Measurements from ENCODE around the gene MAPRE3. TPM values are rescaled to one million over a fixed set of nuclear protein-coding genes. Genes with fewer than 3 reads are reported as not detected.

The MAPRE3 gene
- total RNA-seq, 2 experiments from 2014 or later, result 3.4 to 4.5 TPM

- Histone ChIP-seq H3K27me3 (ENCODE audit: control insufficient read depth in 1 of 2, insufficient read depth in 2 of 2, low read length in 2 of 2) (no peaks in the 10 kb centered on the region), H3K4me1 (ENCODE audit: insufficient read depth, low read length) (no peaks in the 10 kb centered on the region), H3K27ac (ENCODE audit: low read depth in 1 of 2, low read length in 2 of 2) (no peak overlapping the region), H3K4me3 (ENCODE audit: low read length) (no peak overlapping the region), H3K9me3 (ENCODE audit: control insufficient read depth in 1 of 2, insufficient read depth in 1 of 2, low read length in 2 of 2) (no peaks in the 10 kb centered on the region), H3K36me3 (ENCODE audit: insufficient read depth, low read length) (no peaks in the 10 kb centered on the region)
- H3K9me3 Mint-ChIP-seq, result no peaks in the 10 kb centered on the region
- intact Hi-C loops (cut with DNase I, micrococcal nuclease), result no loop called here
- DNase-seq (no peak), ATAC-seq (ENCODE audit: poor library complexity) (no peak)
- H3K27ac Mint-ChIP-seq, result no peak overlapping the region
- no peak overlapping the region for H3K4me3 Mint-ChIP-seq
- POLR2A ChIA-PET, result no interaction called here
- H3K36me3 Mint-ChIP-seq (ENCODE audit: low read depth), result no peaks in the 10 kb centered on the region
- H3K4me1 Mint-ChIP-seq (ENCODE audit: low read depth), result no peaks in the 10 kb centered on the region
- CTCF ChIA-PET, result no interaction called here
- TF ChIP-seq, protein P1, sequence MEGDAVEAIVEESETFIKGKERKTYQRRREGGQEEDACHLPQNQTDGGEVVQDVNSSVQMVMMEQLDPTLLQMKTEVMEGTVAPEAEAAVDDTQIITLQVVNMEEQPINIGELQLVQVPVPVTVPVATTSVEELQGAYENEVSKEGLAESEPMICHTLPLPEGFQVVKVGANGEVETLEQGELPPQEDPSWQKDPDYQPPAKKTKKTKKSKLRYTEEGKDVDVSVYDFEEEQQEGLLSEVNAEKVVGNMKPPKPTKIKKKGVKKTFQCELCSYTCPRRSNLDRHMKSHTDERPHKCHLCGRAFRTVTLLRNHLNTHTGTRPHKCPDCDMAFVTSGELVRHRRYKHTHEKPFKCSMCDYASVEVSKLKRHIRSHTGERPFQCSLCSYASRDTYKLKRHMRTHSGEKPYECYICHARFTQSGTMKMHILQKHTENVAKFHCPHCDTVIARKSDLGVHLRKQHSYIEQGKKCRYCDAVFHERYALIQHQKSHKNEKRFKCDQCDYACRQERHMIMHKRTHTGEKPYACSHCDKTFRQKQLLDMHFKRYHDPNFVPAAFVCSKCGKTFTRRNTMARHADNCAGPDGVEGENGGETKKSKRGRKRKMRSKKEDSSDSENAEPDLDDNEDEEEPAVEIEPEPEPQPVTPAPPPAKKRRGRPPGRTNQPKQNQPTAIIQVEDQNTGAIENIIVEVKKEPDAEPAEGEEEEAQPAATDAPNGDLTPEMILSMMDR (IDR thresholded peaks at IDR 0.05), result no peak
- H3K27me3 Mint-ChIP-seq, result peaks cover 22% of the 10 kb centered on the region
Measured at GRCh38 chr2:27001950-27002349, 31.5 kb downstream of the MAPRE3 start.

DNA sequence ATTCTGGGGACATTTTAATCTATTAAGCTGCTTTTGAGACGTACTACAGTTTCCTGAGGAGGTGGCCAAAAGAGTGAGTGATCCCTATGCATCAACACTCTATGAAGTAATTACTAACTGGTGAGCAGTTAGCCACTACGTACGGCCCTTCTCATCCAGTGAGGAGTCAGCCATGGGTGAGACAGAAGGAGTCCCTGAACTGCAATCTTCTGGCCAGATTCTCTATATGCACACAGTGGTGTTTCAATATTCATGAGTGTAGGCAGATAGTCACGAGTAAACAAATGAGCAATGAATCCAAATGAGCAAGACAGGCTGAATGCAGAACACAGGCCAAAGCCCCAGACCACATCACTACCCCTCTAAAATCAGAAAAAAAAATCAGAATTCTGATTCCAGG is 32.6 kb downstream of the MAPRE3 start:
- CTCF ChIA-PET, result no interaction called here
- peaks cover 17% of the 10 kb centered on the region for H3K27me3 Mint-ChIP-seq

GRCh38 chr2:27003857-27004256 is 33.4 kb downstream of the MAPRE3 start:
- Histone ChIP-seq H3K27ac (ENCODE audit: low read depth in 1 of 2, low read length in 2 of 2) (no peak overlapping the region), H3K4me3 (ENCODE audit: low read length) (no peak overlapping the region), H3K27me3 (ENCODE audit: control insufficient read depth in 1 of 2, insufficient read depth in 2 of 2, low read length in 2 of 2) (no peaks in the 10 kb centered on the region), H3K36me3 (ENCODE audit: insufficient read depth, low read length) (no peaks in the 10 kb centered on the region), H3K4me1 (ENCODE audit: insufficient read depth, low read length) (no peaks in the 10 kb centered on the region), H3K9me3 (ENCODE audit: control insufficient read depth in 1 of 2, insufficient read depth in 1 of 2, low read length in 2 of 2) (no peaks in the 10 kb centered on the region)
- no peaks in the 10 kb centered on the region for H3K36me3 Mint-ChIP-seq (ENCODE audit: low read depth)
- no peak overlapping the region for H3K4me3 Mint-ChIP-seq
- no peak overlapping the region for H3K27ac Mint-ChIP-seq
- H3K4me1 Mint-ChIP-seq (ENCODE audit: low read depth), result no peaks in the 10 kb centered on the region
- ATAC-seq (ENCODE audit: poor library complexity) (no peak), DNase-seq (no peak)
- TF ChIP-seq, protein P1 (IDR thresholded peaks at IDR 0.05), result no peak
- peaks cover 12% of the 10 kb centered on the region for H3K27me3 Mint-ChIP-seq
- CTCF ChIA-PET, result no interaction called here
- POLR2A ChIA-PET, result no interaction called here
- intact Hi-C loops (cut with DNase I, micrococcal nuclease), result no loop called here
- H3K9me3 Mint-ChIP-seq, result no peaks in the 10 kb centered on the region

More for the DNA sequence above, 32.6 kb downstream of the MAPRE3 start:
- H3K4me3 ChIP-seq (ENCODE audit: low read length), result no peak overlapping the region
- H3K36me3 ChIP-seq (ENCODE audit: insufficient read depth, low read length), result no peaks in the 10 kb centered on the region
- no peak overlapping the region for H3K27ac ChIP-seq (ENCODE audit: low read depth in 1 of 2, low read length in 2 of 2)
- intact Hi-C loops (cut with DNase I, micrococcal nuclease), result no loop called here
- H3K4me1 Mint-ChIP-seq (ENCODE audit: low read depth), result no peaks in the 10 kb centered on the region
- no peaks in the 10 kb centered on the region for H3K9me3 ChIP-seq (ENCODE audit: control insufficient read depth in 1 of 2, insufficient read depth in 1 of 2, low read length in 2 of 2)
- no peak for ATAC-seq (ENCODE audit: poor library complexity)
- H3K4me1 ChIP-seq (ENCODE audit: insufficient read depth, low read length), result no peaks in the 10 kb centered on the region
- no peaks in the 10 kb centered on the region for H3K36me3 Mint-ChIP-seq (ENCODE audit: low read depth)
- no peak overlapping the region for H3K27ac Mint-ChIP-seq
- H3K4me3 Mint-ChIP-seq, result no peak overlapping the region
- DNase-seq, result no peak
- POLR2A ChIA-PET, result no interaction called here
- H3K27me3 ChIP-seq (ENCODE audit: control insufficient read depth in 1 of 2, insufficient read depth in 2 of 2, low read length in 2 of 2), result no peaks in the 10 kb centered on the region
- TF ChIP-seq, protein P1 (IDR thresholded peaks at IDR 0.05), result no peak
- H3K9me3 Mint-ChIP-seq, result no peaks in the 10 kb centered on the region
